HG03025 (cell line): ENCODE data around the gene STK32B.
A peak's percentile ranks its signal among the peaks of the same experiment; 100 is the strongest.
"Not testable (repeated sequence)": the region's sequence is repeated elsewhere in the genome, so short reads cannot be mapped to it uniquely, and the experiment has no call there.

Experiments used
- ATAC-seq: cut with Tn5 transposase; IDR thresholded peaks from one replicate; pipeline ENCODE4 v1.9.1; 2021; ENCODE audit warnings: mild to moderate bottlenecking, moderate library complexity; ENCODE audit not compliant: unreplicated experiment, low FRiP score

The STK32B gene

GRCh38 chr4:5247061-5247460 is 195.8 kb downstream of the STK32B start:
- not testable (repeated sequence) for ATAC-seq

DNA sequence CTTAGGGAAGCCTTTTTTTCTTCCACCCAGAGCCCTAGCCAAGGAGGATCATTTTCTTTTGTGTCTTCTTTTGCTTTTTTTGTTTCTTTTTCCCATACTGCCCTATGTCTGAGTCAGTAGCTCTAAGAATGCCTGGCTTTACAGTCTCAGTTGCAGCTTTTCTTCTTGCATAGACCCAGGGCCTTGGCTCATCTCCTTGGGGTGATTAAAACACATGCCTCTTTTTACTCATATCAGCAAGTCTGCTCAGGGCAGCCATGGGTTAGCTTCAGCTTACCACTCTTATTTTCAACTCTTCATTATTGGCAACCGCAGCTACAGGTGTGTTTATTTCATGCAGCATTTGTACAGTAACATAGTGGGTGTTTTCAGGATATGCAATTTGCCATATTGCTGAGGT is 196.5 kb downstream of the STK32B start:
- no peak for ATAC-seq

- ATAC-seq: no peak
Measured at GRCh38 chr4:5249727-5250126, 198.4 kb downstream of the STK32B start.

- not testable (repeated sequence) for ATAC-seq
Measured at GRCh38 chr4:5250536-5250935, 199.3 kb downstream of the STK32B start.

GRCh38 chr4:5256421-5256820 is 205.1 kb downstream of the STK32B start:
- ATAC-seq: no peak

- ATAC-seq: no peak
Measured at GRCh38 chr4:5257086-5257485, 205.8 kb downstream of the STK32B start.

DNA sequence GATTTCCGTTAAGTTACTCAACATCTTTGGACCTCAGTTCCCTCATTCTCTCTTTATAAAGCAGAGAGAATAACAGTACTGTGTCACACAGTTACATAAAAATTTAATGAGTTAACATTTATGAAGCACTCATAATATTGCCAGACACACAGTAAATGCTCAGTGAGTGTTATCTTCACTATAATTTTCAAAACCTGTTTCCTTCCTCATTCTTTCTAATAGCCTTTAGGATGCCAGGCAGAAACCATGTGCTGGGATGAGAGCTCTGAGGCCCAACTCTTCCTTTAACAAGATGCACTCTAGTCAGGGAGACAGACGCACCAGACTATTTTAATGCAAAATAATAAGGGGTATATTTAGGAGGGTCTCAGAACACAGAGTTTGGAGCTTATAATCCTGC is 208.2 kb downstream of the STK32B start:
- no peak for ATAC-seq

DNA sequence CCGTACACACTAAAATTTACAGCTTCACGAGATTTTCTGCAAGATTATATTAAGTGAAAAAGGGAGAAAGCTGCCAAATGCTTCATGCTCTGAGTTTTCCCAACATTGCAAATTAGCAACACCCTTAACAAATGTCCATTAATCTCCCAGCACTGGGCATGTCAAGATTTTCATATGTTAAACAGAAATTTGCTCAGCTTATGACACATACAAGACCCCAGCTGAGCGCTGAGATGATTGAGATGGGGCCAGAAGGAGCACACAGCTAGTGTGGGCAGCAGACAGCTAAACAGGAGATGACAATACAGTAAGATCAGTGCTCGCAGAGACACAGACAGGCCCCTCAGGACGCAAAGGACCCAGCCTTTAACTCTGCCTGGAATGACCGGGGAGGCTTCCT is 208.8 kb downstream of the STK32B start:
- no peak for ATAC-seq

DNA sequence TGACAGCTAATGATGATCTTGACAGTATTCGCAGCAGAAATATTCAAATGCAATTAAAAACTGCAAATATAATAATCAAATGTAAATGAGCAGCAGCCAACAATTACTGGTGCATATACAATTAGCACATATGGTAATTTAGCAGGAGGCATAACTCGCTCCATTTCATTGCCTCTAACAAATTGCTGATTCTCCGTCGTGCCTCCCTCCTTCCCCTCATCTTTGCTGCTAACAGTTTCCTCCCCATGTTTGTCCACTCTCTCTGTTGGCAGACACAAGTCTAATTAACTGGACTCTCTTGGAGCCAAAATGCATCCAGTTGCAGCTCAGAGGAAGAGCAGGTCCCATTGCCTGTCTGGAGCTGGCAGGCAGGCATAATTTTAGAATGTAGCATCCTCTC is 210.6 kb downstream of the STK32B start:
- ATAC-seq: no peak

DNA sequence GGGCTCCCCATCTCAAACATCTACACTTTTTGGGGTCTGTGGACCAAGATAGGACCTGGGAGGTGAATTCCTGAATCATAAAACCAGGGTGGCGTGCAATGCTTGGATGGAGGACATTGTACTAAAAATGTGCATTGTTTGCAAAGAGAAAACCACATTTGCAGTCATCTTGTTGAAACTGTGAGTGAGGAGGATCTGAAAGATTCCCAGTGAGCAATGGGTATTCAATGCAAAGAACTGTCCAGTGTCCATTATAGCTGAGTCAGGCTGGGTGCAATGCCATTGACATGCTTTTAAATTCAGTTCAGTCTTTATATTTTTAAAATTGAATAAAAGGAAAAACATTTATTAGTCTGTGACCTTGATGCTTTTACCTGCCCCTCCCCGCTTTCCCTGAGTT is 215.7 kb downstream of the STK32B start:
- ATAC-seq: no peak

- no peak for ATAC-seq
Measured at GRCh38 chr4:5267408-5267807, 216.1 kb downstream of the STK32B start.

- ATAC-seq: no peak
Measured at GRCh38 chr4:5276475-5277075, 225.3 kb downstream of the STK32B start.

GRCh38 chr4:5277079-5277478 is 225.8 kb downstream of the STK32B start:
- ATAC-seq: no peak

DNA sequence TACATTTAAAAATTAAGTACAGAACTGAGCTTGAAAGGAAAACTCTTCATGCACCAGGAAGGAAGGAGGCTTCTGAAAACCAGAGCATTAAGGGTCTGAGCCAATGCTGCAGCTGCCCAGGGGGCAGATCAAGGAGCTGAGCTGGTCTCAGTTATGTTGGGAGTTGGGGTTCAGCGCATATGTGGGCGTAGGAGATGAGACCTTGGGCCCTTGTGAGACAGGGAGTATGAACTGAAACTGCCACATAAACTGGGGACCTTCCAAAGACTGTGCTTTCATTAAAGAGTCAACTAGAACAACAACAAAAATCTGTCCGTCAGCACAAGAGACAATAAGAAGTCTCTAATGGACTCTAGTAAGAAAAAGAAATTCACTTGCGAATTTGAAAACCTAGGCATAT is 226.9 kb downstream of the STK32B start:
- ATAC-seq: peak; percentile 68

- ATAC-seq: not testable (repeated sequence)
Measured at GRCh38 chr4:5280069-5280468, 228.8 kb downstream of the STK32B start.

GRCh38 chr4:5280828-5281227 is 229.5 kb downstream of the STK32B start:
- ATAC-seq: peak; percentile 51

DNA sequence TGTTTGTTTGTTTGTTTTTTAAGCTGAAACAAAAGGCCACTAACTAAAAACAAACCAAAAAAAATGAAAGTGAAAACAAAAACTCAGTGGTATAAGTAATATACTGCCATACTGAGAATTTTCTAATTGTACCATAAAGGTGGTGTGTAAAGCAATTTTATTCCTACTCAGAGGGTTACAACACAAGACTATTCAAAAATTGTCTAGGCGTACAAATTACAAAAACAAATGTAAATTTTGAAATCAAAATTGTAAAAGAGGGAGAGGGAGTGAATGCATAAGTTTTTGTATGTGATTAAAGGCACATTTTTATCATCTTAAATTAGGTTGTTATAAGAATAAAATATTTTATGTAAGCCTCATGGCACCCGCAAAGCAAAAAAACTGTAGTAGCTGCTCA is 232.6 kb downstream of the STK32B start:
- no peak for ATAC-seq

DNA sequence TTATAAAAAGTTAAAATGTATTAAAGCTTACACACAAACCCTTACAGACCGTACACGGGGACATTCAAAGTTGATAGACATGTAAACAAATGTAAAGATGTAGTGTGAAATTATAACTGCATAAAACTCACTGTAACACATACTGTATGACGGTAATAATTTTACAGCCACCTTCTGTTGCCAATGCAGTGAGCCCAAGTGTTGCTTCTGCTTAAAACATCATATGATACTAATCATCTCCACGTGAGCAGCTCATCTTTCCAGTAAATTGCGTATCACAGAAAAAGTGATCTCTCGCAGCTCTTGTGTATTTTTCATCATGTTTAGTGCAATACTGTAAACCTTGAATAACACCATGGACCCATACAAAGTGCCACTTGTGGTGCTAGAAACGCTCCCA is 233.2 kb downstream of the STK32B start:
- ATAC-seq: no peak

GRCh38 chr4:5292101-5292500 is 240.8 kb downstream of the STK32B start:
- no peak for ATAC-seq

DNA sequence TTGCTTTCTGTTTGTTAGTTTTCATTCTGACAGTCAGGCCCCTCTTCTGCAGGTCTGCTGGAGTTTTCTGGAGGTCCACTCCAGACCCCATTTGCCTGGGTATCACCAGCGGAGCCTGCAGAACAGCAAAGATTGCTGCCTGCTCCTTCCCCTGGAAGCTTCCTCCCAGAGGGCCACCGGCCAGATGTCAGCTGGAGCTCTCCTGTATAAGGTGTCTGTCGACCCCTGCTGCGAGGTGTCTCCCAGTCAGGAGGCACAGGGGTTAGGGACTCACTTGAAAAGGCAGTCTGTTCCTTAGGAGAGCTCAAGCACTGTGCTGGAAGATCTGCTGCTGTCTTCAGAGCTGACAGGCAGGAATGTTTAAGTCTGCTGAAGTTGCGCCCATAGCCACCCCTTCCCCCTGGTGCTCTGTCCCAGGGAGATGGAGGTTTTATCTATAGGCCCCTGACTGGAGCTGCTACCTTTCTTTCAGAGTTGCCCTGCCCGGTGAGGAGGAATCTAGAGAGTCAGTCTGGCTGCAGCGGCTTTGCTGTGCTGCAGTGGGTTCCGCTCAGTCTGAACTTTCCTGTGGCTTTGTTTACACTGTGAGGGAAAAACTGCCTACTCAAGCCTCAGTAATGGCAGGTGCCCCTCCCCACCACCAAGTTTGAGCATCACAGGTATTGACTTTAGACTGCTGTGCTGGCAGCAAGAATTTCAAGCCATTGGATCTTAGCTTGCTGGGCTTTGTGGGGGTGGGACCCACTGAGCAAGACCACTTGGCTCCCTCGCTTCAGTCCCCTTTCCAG is 246.9 kb downstream of the STK32B start:
- ATAC-seq: not testable (repeated sequence)

- ATAC-seq: no peak
Measured at GRCh38 chr4:5300283-5300682, 249.0 kb downstream of the STK32B start.

- no peak for ATAC-seq
Measured at GRCh38 chr4:5307928-5308327, 256.6 kb downstream of the STK32B start.
